HepG2 (cell line): ENCODE results near the gene SLFN13. TPM values are rescaled to one million over a fixed set of nuclear protein-coding genes. Genes with fewer than 3 reads are reported as not detected.

Experiments used
- ATAC-seq: fragments of 200-7000 bp; cut with Tn5 transposase; 3 replicates; pipeline ENCODE4 v1.9.1; 2020; ENCODE audit warnings: mild to moderate bottlenecking, moderate library complexity
- BruUV-seq: library from RNA; stranded (reverse); fragments of 400-500 nt; replicated peaks from 2 replicates; lab custom pipeline; 2021; lab: Mats Ljungman, UMichigan
- CTCF ChIA-PET: fragments of 300-600 bp; formaldehyde crosslinking; extraction: SDS; loops from one replicate; lab custom pipeline; 2021; ENCODE audit warnings: low total read pairs, inconsistent platforms, low intra/inter-chr PET ratio; lab: Yijun Ruan, JAX
- POLR2A ChIA-PET: fragments of 350-600 bp; sonication (Branson Sonifier 250); formaldehyde crosslinking; loops from one replicate; lab custom pipeline; 2020; ENCODE audit warnings: antibody characterized with exemption, inconsistent platforms; lab: Yijun Ruan, JAX
- DNase-seq: peaks from one replicate; pipeline ENCODE4 v3.0.0-alpha.2; 2015; ENCODE audit warnings: low spot score
- FAIRE-seq: peaks from 3 replicates; lab custom pipeline; 2011; peaks lifted over from hg19 to GRCh38; lab: Jason Lieb, UNC
- H2AFZ ChIP-seq: one replicate; pipeline ENCODE4 v1.6.1; 2011; ENCODE audit warnings: low read length, inconsistent platforms
- H3K27ac ChIP-seq: fragments of 300-600 bp; 3 replicates; pipeline ENCODE4 v1.8.0; 2011; ENCODE audit warnings: mixed run types, mild to moderate bottlenecking, mixed read lengths, low read length, inconsistent platforms; ENCODE audit not compliant: insufficient read depth; ENCODE audit errors: extremely low read length
- H3K27me3 ChIP-seq, 2 experiments: fragments of 200-600 bp in 1 of 2; 2 replicates in 1 of 2; 3 replicates in 1 of 2; pipeline versions ENCODE4 v1.6.0 to v1.8.0; 2011; ENCODE audit warnings: low read length in 2 of 2, mild to moderate bottlenecking in 2 of 2, moderate library complexity in 2 of 2, inconsistent platforms in 1 of 2; ENCODE audit not compliant: insufficient read depth in 2 of 2, control insufficient read depth in 1 of 2
- H3K36me3 ChIP-seq, 2 experiments: fragments of 200-600 bp in 1 of 2; replicated peaks in 1 of 2; 2 replicates in 1 of 2; 3 replicates in 1 of 2; pipeline versions ENCODE4 v1.5.1 to v1.8.0; 2011; ENCODE audit warnings: low read length in 2 of 2, inconsistent platforms in 1 of 2; ENCODE audit not compliant: insufficient read depth in 2 of 2, control insufficient read depth in 1 of 2
- H3K4me1 ChIP-seq: 2 replicates; pipeline ENCODE4 v1.5.1; 2012; ENCODE audit warnings: low read length, inconsistent platforms; ENCODE audit not compliant: insufficient read depth
- H3K4me2 ChIP-seq: 2 replicates; pipeline ENCODE4 v1.6.0; 2011; ENCODE audit warnings: low read depth, low read length, inconsistent platforms
- H3K4me3 ChIP-seq, 3 experiments: fragments of 200-600 bp in 1 of 3; sonication (generic), shearing (Covaris generic) in 1 of 3; replicated peaks in 1 of 3; 2 replicates each; pipeline ENCODE4 v1.5.1; 2011 to 2016; ENCODE audit warnings: low read length in 3 of 3, inconsistent platforms in 2 of 3, low read depth in 2 of 3, mild to moderate bottlenecking in 2 of 3, control low read depth in 1 of 3, mixed read lengths in 1 of 3; ENCODE audit not compliant: insufficient read depth in 1 of 3
- H3K79me2 ChIP-seq: one replicate; pipeline ENCODE4 v1.6.1; 2011; ENCODE audit warnings: low read length, inconsistent platforms; ENCODE audit not compliant: insufficient read depth
- H3K9ac ChIP-seq: 2 replicates; pipeline ENCODE4 v1.6.0; 2011; ENCODE audit warnings: mild to moderate bottlenecking, low read depth, low read length, inconsistent platforms; ENCODE audit not compliant: insufficient read depth
- H3K9me3 ChIP-seq: 2 replicates; pipeline ENCODE4 v1.5.1; 2012; ENCODE audit warnings: mild to moderate bottlenecking, low read length
- H4K20me1 ChIP-seq: 2 replicates; pipeline ENCODE4 v1.6.0; 2011; ENCODE audit warnings: inconsistent platforms, mild to moderate bottlenecking, low read length, moderate library complexity; ENCODE audit not compliant: insufficient read depth
- CREM ChIP-seq, 2 experiments: sonication (generic) in 1 of 2; formaldehyde crosslinking in 1 of 2; IDR thresholded peaks; 2 replicates each; pipeline versions ENCODE4 v1.4.0 to v1.6.1; 2016 to 2020; ENCODE audit warnings: antibody characterized with exemption in 1 of 2, mild to moderate bottlenecking in 1 of 2, missing genetic modification reagents in 1 of 2
- FOXC1 ChIP-seq: sonication (generic); formaldehyde crosslinking; IDR thresholded peaks from 2 replicates; pipeline ENCODE4 v1.8.0; 2022; ENCODE audit warnings: mild to moderate bottlenecking, missing genetic modification reagents, borderline replicate concordance
- FOXK2 ChIP-seq: fragments of 450-650 bp; IDR thresholded peaks from 2 replicates; pipeline ENCODE4 v1.6.1; 2016
- HOXA9 ChIP-seq: sonication (generic); formaldehyde crosslinking; IDR thresholded peaks from 2 replicates; pipeline ENCODE4 v1.8.1; 2022; ENCODE audit warnings: missing genetic modification reagents, mild to moderate bottlenecking, moderate library complexity, borderline replicate concordance
- KDM6A ChIP-seq: IDR thresholded peaks from 2 replicates; pipeline ENCODE4 v1.6.1; 2016; ENCODE audit warnings: low read depth
- SRSF4 ChIP-seq: fragments of 200-400 bp; formaldehyde crosslinking; IDR thresholded peaks from one replicate; pipeline ENCODE4 v1.6.1; 2018; ENCODE audit warnings: mild to moderate bottlenecking, low read depth, low read length, moderate library complexity; ENCODE audit not compliant: poor library complexity, severe bottlenecking
- SUZ12 ChIP-seq: fragments of 150-350 bp; IDR thresholded peaks from 2 replicates; pipeline ENCODE4 v1.6.1; 2014; ENCODE audit warnings: low read depth, low read length
- THAP11 ChIP-seq: IDR thresholded peaks from 2 replicates; pipeline ENCODE4 v1.6.1; 2016; ENCODE audit warnings: missing biosample characterization, missing genetic modification reagents
- ZNF274 ChIP-seq: sonication (generic); formaldehyde crosslinking; IDR thresholded peaks from 2 replicates; pipeline ENCODE4 v1.5.1; 2020; ENCODE audit warnings: mild to moderate bottlenecking, missing genetic modification reagents
- ZNF432 ChIP-seq: sonication (generic); formaldehyde crosslinking; IDR thresholded peaks from 2 replicates; pipeline ENCODE4 v1.5.0; 2020; ENCODE audit warnings: missing genetic modification reagents, mild to moderate bottlenecking, borderline replicate concordance
- ZNF530 ChIP-seq: sonication (generic); formaldehyde crosslinking; IDR thresholded peaks from 2 replicates; pipeline ENCODE4 v1.5.0; 2020; ENCODE audit warnings: low read depth, mild to moderate bottlenecking, missing genetic modification reagents
- ZNF549 ChIP-seq: sonication (generic); formaldehyde crosslinking; IDR thresholded peaks from 2 replicates; pipeline ENCODE4 v1.5.0; 2020; ENCODE audit warnings: missing genetic modification reagents
- ZNF777 ChIP-seq: sonication (generic); formaldehyde crosslinking; IDR thresholded peaks from 2 replicates; pipeline ENCODE4 v1.4.0; 2020; ENCODE audit warnings: missing genetic modification reagents
- WGBS: methylation state at CpG from one replicate; pipeline ENCODE4 v1.1.6; 2017; ENCODE audit warnings: low lambda C conversion rate; 5-methylcytosine and 5-hydroxymethylcytosine counted together
- in situ Hi-C: cut with HindIII; loops from 2 replicates; pipeline ENCODE4 v1.10.0; 2017; ENCODE audit warnings: low pct_unique_long_range_greater_than_20kb; ENCODE audit not compliant: extremely low pct_ligation_motif_present
- intact Hi-C: fragments of 100-400 bp; cut with micrococcal nuclease; formaldehyde crosslinking; loops from one replicate; pipeline ENCODE4 v1.10.0; 2022; ENCODE audit not compliant: unreplicated experiment
- polyA plus RNA-seq, 8 experiments: library from polyadenylated mRNA; depleted of rRNA in 3 of 8; stranded (reverse) in 7 of 8; unstranded in 1 of 8; fragments of >200 nt; fragmentation: Illumina TruSeq in 4 of 8; extraction: Trizol in 4 of 8; gene quantifications; 2 replicates each; pipeline versions ENCODE4 v1.2.1 to v1.2.3, GENCODE V29; 2011 to 2016; ENCODE audit warnings: low read depth in 4 of 8, missing spikeins in 1 of 8, mixed read lengths in 1 of 8; ENCODE audit not compliant: insufficient read depth in 1 of 8
- total RNA-seq, 5 experiments: library from RNA; depleted of rRNA; stranded (reverse); fragments of >200 nt; fragmentation: Illumina TruSeq; extraction: Trizol; gene quantifications; 2 replicates each; pipeline ENCODE4 v1.2.3, GENCODE V29; 2016; ENCODE audit warnings: low read depth in 1 of 5
- TF ChIP-seq, protein P1 (sequence below): sonication (generic); formaldehyde crosslinking; IDR thresholded peaks from 2 replicates; pipeline ENCODE4 v1.9.0; 2021; ENCODE audit warnings: missing genetic modification reagents, borderline replicate concordance

The SLFN13 gene
- total and polyA plus RNA-seq, 2 of the 13 experiments (the other 11 are each of a cell fraction or from before 2014, with no cell fraction given): 0.18 TPM; not detected in 1

DNA sequence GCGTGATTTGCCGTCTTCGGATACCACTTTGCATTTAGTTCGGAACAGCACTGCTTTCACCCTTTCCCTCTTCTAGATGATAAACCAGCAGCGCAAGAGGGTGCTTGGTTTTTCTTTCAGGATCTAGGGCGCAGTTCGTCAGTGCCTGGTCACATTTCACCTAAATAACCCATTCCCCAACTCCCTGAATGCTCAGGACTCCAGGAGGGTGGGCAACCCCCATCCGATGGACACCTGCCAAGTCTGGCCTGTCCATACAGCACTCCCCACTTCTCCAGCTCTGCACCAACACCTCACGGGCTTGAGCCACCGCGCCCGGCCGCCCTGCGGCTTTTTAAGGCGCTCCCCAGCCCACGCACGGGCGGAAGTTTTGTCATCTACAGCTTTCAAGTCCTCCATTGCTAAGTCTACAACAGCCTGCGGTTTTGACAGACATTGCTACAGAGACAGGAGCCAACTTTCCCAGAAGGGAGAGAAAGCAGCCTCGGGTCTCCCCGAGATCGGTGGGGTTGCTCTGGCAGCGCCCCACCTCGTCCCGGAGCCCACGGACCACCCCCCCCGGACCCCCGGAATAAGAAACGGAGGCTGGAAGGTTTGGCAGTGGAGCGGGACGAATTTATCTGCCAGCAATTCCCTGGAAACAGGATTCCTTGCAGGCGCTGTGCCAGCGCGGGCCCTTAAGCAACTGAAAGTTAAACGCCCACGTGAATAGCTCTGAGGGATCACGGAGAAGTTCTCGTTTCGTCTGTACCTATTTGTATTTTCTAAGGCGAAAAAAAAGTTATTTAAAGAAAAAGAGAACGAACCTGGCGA is 38.6 kb upstream of the SLFN13 start:
- no peaks in the 10 kb centered on the region for H4K20me1 ChIP-seq
- no peak overlapping the region for H3K4me3 ChIP-seq
- no peak for TF ChIP-seq ZNF549 (CRISPR knock-in tag)
- TF ChIP-seq HOXA9: no peak
- TF ChIP-seq ZNF432 (CRISPR knock-in tag): no peak
- no peak for TF ChIP-seq SRSF4
- no peak for TF ChIP-seq KDM6A (CRISPR knock-in tag)
- TF ChIP-seq ZNF274 (CRISPR knock-in tag): no peak
- TF ChIP-seq ZNF777 (CRISPR knock-in tag): no peak
- no peak for TF ChIP-seq ZNF530 (CRISPR knock-in tag)
- TF ChIP-seq, protein P1, sequence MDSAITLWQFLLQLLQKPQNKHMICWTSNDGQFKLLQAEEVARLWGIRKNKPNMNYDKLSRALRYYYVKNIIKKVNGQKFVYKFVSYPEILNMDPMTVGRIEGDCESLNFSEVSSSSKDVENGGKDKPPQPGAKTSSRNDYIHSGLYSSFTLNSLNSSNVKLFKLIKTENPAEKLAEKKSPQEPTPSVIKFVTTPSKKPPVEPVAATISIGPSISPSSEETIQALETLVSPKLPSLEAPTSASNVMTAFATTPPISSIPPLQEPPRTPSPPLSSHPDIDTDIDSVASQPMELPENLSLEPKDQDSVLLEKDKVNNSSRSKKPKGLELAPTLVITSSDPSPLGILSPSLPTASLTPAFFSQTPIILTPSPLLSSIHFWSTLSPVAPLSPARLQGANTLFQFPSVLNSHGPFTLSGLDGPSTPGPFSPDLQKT (CRISPR knock-in tag): no peak
- no peak for TF ChIP-seq FOXK2
- TF ChIP-seq SUZ12: no peak
- no peak for TF ChIP-seq THAP11 (CRISPR knock-in tag)
- TF ChIP-seq CREM (IDR thresholded peaks at IDR 0.05): no peak
- TF ChIP-seq CREM (CRISPR knock-in tag; IDR thresholded peaks at IDR 0.05): no peak
- no peak for TF ChIP-seq FOXC1 (CRISPR knock-in tag)
- TF ChIP-seq, all 625 proteins: peak for 0
- ChIA-PET CTCF (no interaction called here), POLR2A (no interaction called here)
- intact Hi-C loops: no loop called here
- Histone ChIP-seq H3K4me1 (no peaks in the 10 kb centered on the region), H3K9me3 (no peaks in the 10 kb centered on the region), H2AFZ (no peak overlapping the region), H3K36me3 (no peaks in the 10 kb centered on the region), H3K4me2 (no peak overlapping the region), H3K79me2 (no peaks in the 10 kb centered on the region), H3K27ac (no peak overlapping the region), H3K27me3 (peaks cover 2 to 36% of the 10 kb centered on the region in 2 experiments; a peak in 3 of 5 replicates), H3K9ac (no peak overlapping the region)
- no TSS peak for BruUV-seq
- WGBS: 28% methylated on average over 38 of the region's 42 CpGs
- in situ Hi-C loops: no loop called here
- FAIRE-seq (no peak), DNase-seq (no peak), ATAC-seq (no peak)
